ENCODE measurements around the gene CFAP157. TPM values are rescaled to one million over a fixed set of nuclear protein-coding genes. Genes with fewer than 3 reads are reported as not detected.
"Not testable (repeated sequence)": the region's sequence is repeated elsewhere in the genome, so short reads cannot be mapped to it uniquely, and the experiment has no call there.

Gene CFAP157
- total and polyA plus RNA-seq, 7 experiments from 2014 or later: 0.11 to 0.38 (median 0.22) TPM; not detected in 2

DNA sequence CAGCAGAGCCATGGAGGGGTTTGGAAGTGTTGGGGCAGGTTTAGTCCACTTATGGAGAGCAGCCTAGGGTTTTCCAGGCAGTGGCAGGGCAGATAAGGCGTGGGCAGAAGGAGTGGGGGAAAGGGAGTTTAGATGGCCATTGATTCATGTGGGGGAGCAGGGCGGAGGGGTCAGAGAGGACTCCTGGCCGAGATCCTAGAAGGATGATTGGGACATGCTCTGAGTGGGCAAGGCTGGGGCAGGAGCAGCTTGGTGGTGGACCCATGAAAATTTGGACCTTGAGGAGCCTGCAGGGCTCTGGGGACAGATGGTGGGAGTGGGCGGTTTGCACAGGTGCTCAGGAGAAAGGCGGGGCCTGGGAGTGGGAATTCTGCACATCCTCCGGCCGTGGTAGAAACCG, 46.4 kb downstream of the CFAP157 start:
- Mint-ChIP-seq H3K9me3 (no peaks in the 10 kb centered on the region), H3K4me1 (peaks cover 5 to 22% (median 11%) of the 10 kb centered on the region in 7 donors), H3K27me3 (no peaks in the 10 kb centered on the region), H3K36me3 (peaks cover 4 to 22% (median 5%) of the 10 kb centered on the region in 5 donors), H3K4me3 (no peak overlapping the region), H3K27ac (peak overlapping the region in 3 of 9 donors; percentile 58 to 64 (median 62))
- DNase-seq (no peak), ATAC-seq (no peak)
- Histone ChIP-seq H3K27me3 (ENCODE audit: control insufficient read depth in 2 of 2, insufficient read depth in 2 of 2, low read length in 2 of 2) (no peaks in the 10 kb centered on the region), H3K4me1 (ENCODE audit: control insufficient read depth in 2 of 2, insufficient read depth in 2 of 2, low read length in 2 of 2) (no peaks in the 10 kb centered on the region), H3K27ac (ENCODE audit: low read depth, low read length) (peak overlapping the region; percentile 29), H3K36me3 (ENCODE audit: control insufficient read depth in 2 of 3, insufficient read depth in 3 of 3, low read length in 3 of 3) (peaks cover 21 to 77% (median 25%) of the 10 kb centered on the region in 3 experiments), H3K9me3 (ENCODE audit: control insufficient read depth in 2 of 3, low read length in 3 of 3) (no peaks in the 10 kb centered on the region), H3K4me3 (ENCODE audit: low read length) (no peak overlapping the region)
- POLR2A ChIA-PET: no interaction called here
- intact Hi-C loops (cut with micrococcal nuclease): no loop called here
- CTCF ChIA-PET: interaction anchor here (1.1 kb wide), 1 partner anchor 169 kb away, joined by 3 read pairs; no protein-coding TSS in a partner anchor

GRCh38 chr9:127753622-127754021, 46.8 kb downstream of the CFAP157 start:
- ATAC-seq (no peak), DNase-seq (no peak)
- CTCF ChIA-PET: interaction anchor here (1.1 kb wide), 1 partner anchor 168 kb away, joined by 3 read pairs; no protein-coding TSS in a partner anchor
- no peaks in the 10 kb centered on the region for H3K4me1 ChIP-seq (ENCODE audit: control insufficient read depth in 2 of 2, insufficient read depth in 2 of 2, low read length in 2 of 2)
- no peak overlapping the region for H3K4me3 Mint-ChIP-seq
- peaks cover 5 to 23% (median 12%) of the 10 kb centered on the region in 7 donors for H3K4me1 Mint-ChIP-seq
- no peaks in the 10 kb centered on the region for H3K9me3 ChIP-seq (ENCODE audit: control insufficient read depth in 2 of 3, low read length in 3 of 3)
- no peaks in the 10 kb centered on the region for H3K27me3 ChIP-seq (ENCODE audit: control insufficient read depth in 2 of 2, insufficient read depth in 2 of 2, low read length in 2 of 2)
- peaks cover 4 to 24% (median 6%) of the 10 kb centered on the region in 5 donors for H3K36me3 Mint-ChIP-seq
- H3K27ac ChIP-seq (ENCODE audit: low read depth, low read length): no peak overlapping the region
- H3K9me3 Mint-ChIP-seq: no peaks in the 10 kb centered on the region
- H3K27ac Mint-ChIP-seq: peak overlapping the region in 1 of 9 donors; percentile 51
- H3K27me3 Mint-ChIP-seq: no peaks in the 10 kb centered on the region
- POLR2A ChIA-PET: no interaction called here
- intact Hi-C loops (cut with micrococcal nuclease): no loop called here
- H3K36me3 ChIP-seq (ENCODE audit: control insufficient read depth in 2 of 3, insufficient read depth in 3 of 3, low read length in 3 of 3): peaks cover 22 to 76% (median 26%) of the 10 kb centered on the region in 3 experiments
- no peak overlapping the region for H3K4me3 ChIP-seq (ENCODE audit: low read length)

DNA sequence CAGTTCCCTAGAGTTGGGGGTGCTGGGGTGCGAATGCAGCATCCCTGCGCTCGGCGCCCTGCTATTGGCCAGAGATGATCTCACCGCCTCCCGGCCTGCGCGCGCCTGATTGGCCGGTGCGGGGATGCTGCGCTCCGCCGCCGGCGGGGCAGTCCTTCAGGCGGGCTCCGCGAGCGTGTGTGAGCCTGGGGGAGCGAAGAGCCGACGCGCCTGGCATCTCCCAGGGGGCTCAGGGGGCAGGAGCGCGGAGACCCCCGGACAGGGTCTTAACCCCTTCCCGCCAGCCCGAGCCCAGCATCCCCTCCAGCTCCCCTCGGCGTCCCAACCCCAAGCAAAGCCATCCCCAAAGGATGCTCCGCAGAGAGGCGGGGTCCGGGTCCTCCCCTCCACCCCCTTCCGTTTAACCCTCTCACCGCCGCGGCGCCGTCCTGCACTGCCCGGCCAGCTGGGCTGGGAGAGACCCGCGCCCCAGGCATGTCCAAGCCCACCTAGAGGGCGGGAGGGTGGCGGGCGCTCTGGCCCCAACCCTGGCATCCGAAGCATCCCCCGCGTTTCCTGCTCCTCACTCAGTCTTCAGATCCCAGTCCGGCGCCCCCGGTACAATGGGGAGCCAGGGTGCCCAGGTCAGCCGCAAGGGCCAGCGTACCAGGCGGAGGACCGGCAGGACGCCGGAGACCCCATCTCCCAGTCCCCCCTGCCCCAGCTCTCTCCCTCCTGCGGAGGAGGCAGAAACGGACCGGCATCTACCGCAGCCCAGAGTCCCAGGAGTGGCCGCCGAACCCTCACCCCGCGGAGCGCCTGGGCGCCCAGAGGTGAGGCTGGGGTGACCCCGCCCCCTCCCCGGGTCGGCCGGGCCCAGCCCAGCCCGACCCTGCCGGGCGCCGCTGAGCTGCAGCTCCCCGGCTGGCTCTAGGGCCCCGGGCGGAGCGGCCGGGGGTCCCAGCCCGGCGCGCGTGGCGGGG, 47.6 kb downstream of the CFAP157 start:
- H3K27me3 Mint-ChIP-seq: no peaks in the 10 kb centered on the region
- Histone ChIP-seq H3K27me3 (ENCODE audit: control insufficient read depth in 2 of 2, insufficient read depth in 2 of 2, low read length in 2 of 2) (no peaks in the 10 kb centered on the region), H3K4me3 (ENCODE audit: low read length) (no peak overlapping the region), H3K4me1 (ENCODE audit: control insufficient read depth in 2 of 2, insufficient read depth in 2 of 2, low read length in 2 of 2) (no peaks in the 10 kb centered on the region), H3K36me3 (ENCODE audit: control insufficient read depth in 2 of 3, insufficient read depth in 3 of 3, low read length in 3 of 3) (peaks cover 16 to 76% (median 23%) of the 10 kb centered on the region in 3 experiments), H3K9me3 (ENCODE audit: control insufficient read depth in 2 of 3, low read length in 3 of 3) (no peaks in the 10 kb centered on the region), H3K27ac (ENCODE audit: low read depth, low read length) (no peak overlapping the region)
- intact Hi-C loops (cut with micrococcal nuclease): no loop called here
- no peaks in the 10 kb centered on the region for H3K9me3 Mint-ChIP-seq
- no peak overlapping the region for H3K4me3 Mint-ChIP-seq
- ATAC-seq: no peak
- no peak for DNase-seq
- peaks cover 5 to 27% (median 13%) of the 10 kb centered on the region in 7 donors for H3K4me1 Mint-ChIP-seq
- peaks cover 4 to 26% (median 9%) of the 10 kb centered on the region in 5 donors for H3K36me3 Mint-ChIP-seq
- POLR2A ChIA-PET: no interaction called here
- CTCF ChIA-PET: no interaction called here
- no peak overlapping the region for H3K27ac Mint-ChIP-seq

GRCh38 chr9:127755061-127756060, 48.6 kb downstream of the CFAP157 start:
- H3K4me3 ChIP-seq (ENCODE audit: low read length): no peak overlapping the region
- H3K27ac Mint-ChIP-seq: peak overlapping the region in 1 of 9 donors; percentile 47
- no peaks in the 10 kb centered on the region for H3K9me3 ChIP-seq (ENCODE audit: control insufficient read depth in 2 of 3, low read length in 3 of 3)
- intact Hi-C loops (cut with micrococcal nuclease): no loop called here
- H3K27me3 ChIP-seq (ENCODE audit: control insufficient read depth in 2 of 2, insufficient read depth in 2 of 2, low read length in 2 of 2): no peaks in the 10 kb centered on the region
- H3K4me1 Mint-ChIP-seq: peaks cover 5 to 25% (median 11%) of the 10 kb centered on the region in 7 donors
- ATAC-seq: no peak
- no peaks in the 10 kb centered on the region for H3K27me3 Mint-ChIP-seq
- ChIA-PET CTCF (no interaction called here), POLR2A (interaction anchor here (1.5 kb wide), 1 partner anchor 28 kb away, joined by 5 read pairs; no protein-coding TSS in a partner anchor)
- H3K9me3 Mint-ChIP-seq: no peaks in the 10 kb centered on the region
- H3K4me1 ChIP-seq (ENCODE audit: control insufficient read depth in 2 of 2, insufficient read depth in 2 of 2, low read length in 2 of 2): no peaks in the 10 kb centered on the region
- H3K4me3 Mint-ChIP-seq: no peak overlapping the region
- no peak overlapping the region for H3K27ac ChIP-seq (ENCODE audit: low read depth, low read length)
- DNase-seq: no peak
- peaks cover 3 to 21% (median 7%) of the 10 kb centered on the region in 5 donors for H3K36me3 Mint-ChIP-seq
- peaks cover 12 to 70% (median 19%) of the 10 kb centered on the region in 3 experiments for H3K36me3 ChIP-seq (ENCODE audit: control insufficient read depth in 2 of 3, insufficient read depth in 3 of 3, low read length in 3 of 3)

DNA sequence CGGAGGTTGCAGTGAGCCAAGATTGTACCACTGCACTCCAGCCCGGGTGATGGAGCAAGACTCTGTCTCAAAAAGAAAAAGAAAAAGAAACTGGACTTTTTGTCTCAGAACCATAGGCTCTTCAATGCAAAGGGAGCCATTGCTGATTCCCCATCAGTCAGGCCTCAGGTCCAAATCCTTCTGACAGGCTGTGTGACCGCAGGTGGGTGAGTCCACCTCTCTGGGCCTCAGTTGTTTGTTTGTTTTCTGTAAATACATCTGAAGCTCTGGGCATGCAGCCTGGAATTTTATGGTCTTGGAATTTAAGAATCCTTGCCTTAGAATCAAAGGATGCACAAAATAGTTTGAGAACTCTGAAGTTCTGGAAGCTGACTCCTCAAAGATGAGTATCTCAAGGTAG, 49.4 kb downstream of the CFAP157 start:
- H3K9me3 Mint-ChIP-seq: no peaks in the 10 kb centered on the region
- ChIA-PET CTCF (interaction anchor here (1.3 kb wide), 1 partner anchor 22 kb away, joined by 3 read pairs; the partner anchor contains the start of gene TOR2A), POLR2A (interaction anchor here (0.7 to 1.5 kb wide), 3 partner anchors 11 to 27 kb away, joined by 3 to 8 read pairs (median 5); no protein-coding TSS in a partner anchor)
- H3K9me3 ChIP-seq (ENCODE audit: control insufficient read depth in 2 of 3, low read length in 3 of 3): no peaks in the 10 kb centered on the region
- intact Hi-C loops (cut with micrococcal nuclease): no loop called here
- H3K4me3 Mint-ChIP-seq: no peak overlapping the region
- H3K27me3 ChIP-seq (ENCODE audit: control insufficient read depth in 2 of 2, insufficient read depth in 2 of 2, low read length in 2 of 2): no peaks in the 10 kb centered on the region
- H3K36me3 ChIP-seq (ENCODE audit: control insufficient read depth in 2 of 3, insufficient read depth in 3 of 3, low read length in 3 of 3): peaks cover 6 to 67% (median 11%) of the 10 kb centered on the region in 3 experiments
- H3K4me1 Mint-ChIP-seq: peaks cover 5 to 21% (median 13%) of the 10 kb centered on the region in 7 donors
- H3K27ac Mint-ChIP-seq: no peak overlapping the region
- no peaks in the 10 kb centered on the region for H3K4me1 ChIP-seq (ENCODE audit: control insufficient read depth in 2 of 2, insufficient read depth in 2 of 2, low read length in 2 of 2)
- H3K36me3 Mint-ChIP-seq: peaks cover 0 to 18% (median 5%) of the 10 kb centered on the region in 5 donors
- H3K27ac ChIP-seq (ENCODE audit: low read depth, low read length): no peak overlapping the region
- no peak overlapping the region for H3K4me3 ChIP-seq (ENCODE audit: low read length)
- ATAC-seq: no peak
- H3K27me3 Mint-ChIP-seq: no peaks in the 10 kb centered on the region
- no peak for DNase-seq

DNA sequence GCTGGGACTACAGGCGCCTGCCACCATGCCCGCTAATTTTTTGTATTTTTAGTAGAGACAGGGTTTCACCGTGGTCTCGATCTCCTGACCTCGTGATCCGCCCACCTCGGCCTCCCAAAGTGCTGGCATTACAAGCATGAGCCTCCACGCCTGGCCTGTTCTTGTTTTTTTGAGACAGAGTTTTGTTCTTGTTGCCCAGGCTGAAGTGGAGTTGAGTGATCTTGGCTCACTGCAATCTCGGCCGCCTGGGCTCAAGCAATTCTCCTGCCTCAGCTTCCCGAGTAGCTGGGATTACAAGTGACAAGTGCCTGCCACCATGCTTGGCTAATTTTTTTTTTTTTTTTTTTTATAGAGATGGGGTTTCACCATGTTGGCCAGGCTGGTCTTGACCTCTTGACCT, 50.0 kb downstream of the CFAP157 start:
- H3K4me1 ChIP-seq (ENCODE audit: control insufficient read depth in 2 of 2, insufficient read depth in 2 of 2, low read length in 2 of 2); H3K27ac Mint-ChIP-seq; H3K27ac ChIP-seq (ENCODE audit: low read depth, low read length); intact Hi-C loops (cut with micrococcal nuclease); H3K27me3 Mint-ChIP-seq; H3K4me3 Mint-ChIP-seq; H3K27me3 ChIP-seq (ENCODE audit: control insufficient read depth in 2 of 2, insufficient read depth in 2 of 2, low read length in 2 of 2); H3K4me3 ChIP-seq (ENCODE audit: low read length); H3K9me3 ChIP-seq (ENCODE audit: control insufficient read depth in 2 of 3, low read length in 3 of 3); DNase-seq; ATAC-seq; H3K9me3 Mint-ChIP-seq: not testable (repeated sequence)
- Mint-ChIP-seq H3K4me1 (peaks cover 5 to 17% (median 9%) of the 10 kb centered on the region in 7 donors), H3K36me3 (peaks cover 0 to 15% (median 0%) of the 10 kb centered on the region in 5 donors)
- ChIA-PET POLR2A (interaction anchor here (0.7 to 1.5 kb wide), 3 partner anchors 10 to 27 kb away, joined by 3 to 8 read pairs (median 5); no protein-coding TSS in a partner anchor), CTCF (interaction anchor here (1.3 kb wide), 1 partner anchor 22 kb away, joined by 3 read pairs; the partner anchor contains the start of gene TOR2A)
- peaks cover 4 to 67% (median 5%) of the 10 kb centered on the region in 3 experiments for H3K36me3 ChIP-seq (ENCODE audit: control insufficient read depth in 2 of 3, insufficient read depth in 3 of 3, low read length in 3 of 3)

Data from naive thymus-derived CD4-positive, alpha-beta T cell (primary cell).